ENCODE results near the gene LCE2B.
"Not testable (repeated sequence)": the region's sequence is repeated elsewhere in the genome, so short reads cannot be mapped to it uniquely, and the experiment has no call there.

DNA sequence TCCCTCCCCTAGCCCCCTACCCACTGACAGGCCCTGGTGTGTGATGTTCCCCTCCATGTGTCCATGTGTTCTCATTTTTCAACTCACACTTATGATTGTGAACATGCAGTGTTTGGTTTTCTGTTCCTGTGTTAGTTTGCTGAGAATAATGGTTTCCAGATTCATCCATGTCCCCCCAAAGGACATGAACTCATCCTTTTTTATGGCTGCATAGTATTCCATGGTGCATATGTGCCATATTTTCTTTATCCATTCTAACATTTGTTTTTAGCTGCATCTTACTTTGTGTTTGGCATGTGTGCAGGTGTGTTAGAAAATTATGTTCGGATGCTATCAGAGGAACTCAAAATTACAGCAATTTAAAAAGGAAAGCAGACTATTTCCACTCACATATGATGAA, 19.8 kb upstream of the LCE2B start:
- TF ChIP-seq POLR2AphosphoS5, CTCF (IDR thresholded peaks at IDR 0.05): not testable (repeated sequence)
